H9 (cell line): ENCODE measurements around the gene ZNF20. TPM values are rescaled to one million over a fixed set of nuclear protein-coding genes. Genes with fewer than 3 reads are reported as not detected.
"Not testable (repeated sequence)": the region's sequence is repeated elsewhere in the genome, so short reads cannot be mapped to it uniquely, and the experiment has no call there.

Experiments
- DNase-seq: peaks from one replicate; pipeline ENCODE4 v3.0.0-alpha.2; 2017
- H2AFZ ChIP-seq: one replicate; pipeline ENCODE4 v1.6.1; 2013; ENCODE audit warnings: mild to moderate bottlenecking, low read length, control low read depth, moderate library complexity
- H2AK5ac ChIP-seq: 2 replicates; pipeline ENCODE4 v1.6.1; 2013; ENCODE audit warnings: low read length, control low read depth, mixed read lengths; ENCODE audit not compliant: insufficient read length
- H2BK120ac ChIP-seq: one replicate; pipeline ENCODE4 v1.6.1; 2013; ENCODE audit warnings: low read depth, mild to moderate bottlenecking, low read length, control low read depth, inconsistent platforms; ENCODE audit not compliant: poor library complexity, severe bottlenecking
- H2BK12ac ChIP-seq: 2 replicates; pipeline ENCODE4 v1.6.1; 2013; ENCODE audit warnings: low read length, control low read depth, mixed read lengths, low read depth; ENCODE audit not compliant: insufficient read length
- H2BK15ac ChIP-seq: 2 replicates; pipeline ENCODE4 v1.6.1; 2013; ENCODE audit warnings: low read depth, low read length, control low read depth
- H2BK20ac ChIP-seq: one replicate; pipeline ENCODE4 v1.6.1; 2013; ENCODE audit warnings: low read depth, mild to moderate bottlenecking, low read length, control low read depth, inconsistent platforms; ENCODE audit not compliant: poor library complexity, severe bottlenecking
- H2BK5ac ChIP-seq: 2 replicates; pipeline ENCODE4 v1.6.1; 2013; ENCODE audit warnings: low read length, control low read depth, mixed read lengths; ENCODE audit not compliant: insufficient read length
- H3K14ac ChIP-seq: 2 replicates; pipeline ENCODE4 v1.6.1; 2013; ENCODE audit warnings: low read length, control low read depth; ENCODE audit not compliant: insufficient read depth
- H3K18ac ChIP-seq: 2 replicates; pipeline ENCODE4 v1.6.1; 2013; ENCODE audit warnings: low read depth, mild to moderate bottlenecking, mixed read lengths, low read length, control low read depth; ENCODE audit not compliant: insufficient read length
- H3K23ac ChIP-seq: 2 replicates; pipeline ENCODE4 v1.6.1; 2013; ENCODE audit warnings: low read length, control low read depth, mixed read lengths, low read depth; ENCODE audit not compliant: insufficient read length
- H3K23me2 ChIP-seq: 2 replicates; pipeline ENCODE4 v1.6.1; 2013; ENCODE audit warnings: low read depth, mild to moderate bottlenecking, mixed read lengths, low read length, control low read depth; ENCODE audit not compliant: insufficient read length, poor library complexity, severe bottlenecking
- H3K27ac ChIP-seq: 2 replicates; pipeline ENCODE4 v1.5.1; 2013; ENCODE audit warnings: low read length, control low read depth, mixed read lengths, low read depth; ENCODE audit not compliant: insufficient read length
- H3K27me3 ChIP-seq: 2 replicates; pipeline ENCODE4 v1.6.1; 2013; ENCODE audit warnings: low read length, control low read depth, inconsistent platforms; ENCODE audit not compliant: insufficient read depth
- H3K4ac ChIP-seq: 2 replicates; pipeline ENCODE4 v1.6.1; 2013; ENCODE audit warnings: low read depth, mild to moderate bottlenecking, control low read depth, inconsistent platforms, low read length, moderate library complexity
- H3K4me1 ChIP-seq: 2 replicates; pipeline ENCODE4 v1.6.1; 2013; ENCODE audit warnings: low read length, control low read depth, inconsistent platforms; ENCODE audit not compliant: insufficient read depth
- H3K4me2 ChIP-seq: 2 replicates; pipeline ENCODE4 v1.6.1; 2013; ENCODE audit warnings: low read length, control low read depth, mixed read lengths; ENCODE audit not compliant: insufficient read length, insufficient read depth
- H3K56ac ChIP-seq: 2 replicates; pipeline ENCODE4 v1.6.1; 2013; ENCODE audit warnings: low read depth, mild to moderate bottlenecking, mixed read lengths, low read length, control low read depth; ENCODE audit not compliant: insufficient read length
- H3K79me1 ChIP-seq: 2 replicates; pipeline ENCODE4 v1.6.1; 2013; ENCODE audit warnings: low read depth, mild to moderate bottlenecking, moderate library complexity, low read length, control low read depth, inconsistent platforms; ENCODE audit not compliant: insufficient read depth, poor library complexity, severe bottlenecking
- H3K79me2 ChIP-seq: 2 replicates; pipeline ENCODE4 v1.6.1; 2013; ENCODE audit warnings: low read length, control low read depth, inconsistent platforms; ENCODE audit not compliant: insufficient read depth
- H3K9ac ChIP-seq: 2 replicates; pipeline ENCODE4 v1.6.1; 2013; ENCODE audit warnings: low read length, control low read depth, mixed read lengths; ENCODE audit not compliant: insufficient read length; ENCODE audit errors: extremely low read depth
- H3K9me3 ChIP-seq: one replicate; pipeline ENCODE4 v1.6.1; 2013; ENCODE audit warnings: low read depth, low read length, inconsistent platforms; ENCODE audit not compliant: control insufficient read depth
- H3T11ph ChIP-seq: one replicate; pipeline ENCODE4 v1.6.1; 2013; ENCODE audit warnings: mild to moderate bottlenecking, low read length, control low read depth, inconsistent platforms
- H4K20me1 ChIP-seq: one replicate; pipeline ENCODE4 v1.6.1; 2013; ENCODE audit not compliant: control insufficient read depth, insufficient read length, insufficient read depth
- H4K5ac ChIP-seq: 2 replicates; pipeline ENCODE4 v1.6.1; 2013; ENCODE audit warnings: low read depth, mild to moderate bottlenecking, mixed read lengths, low read length, control low read depth; ENCODE audit not compliant: insufficient read length
- H4K8ac ChIP-seq: replicated peaks from 2 replicates; pipeline ENCODE4 v1.6.1; 2013; ENCODE audit warnings: low read length, control low read depth, mixed read lengths, low read depth; ENCODE audit not compliant: insufficient read length
- H4K91ac ChIP-seq: 2 replicates; pipeline ENCODE4 v1.6.1; 2013; ENCODE audit warnings: low read depth, mild to moderate bottlenecking, moderate library complexity, mixed read lengths, low read length, control low read depth; ENCODE audit not compliant: insufficient read length
- H3K27ac Mint-ChIP-seq, 3 experiments: 2 replicates in 2 of 3; 3 replicates in 1 of 3; pipeline ENCODE4 v1.8.0; 2020 to 2021; ENCODE audit warnings: mixed read lengths in 3 of 3, mild to moderate bottlenecking in 1 of 3, moderate library complexity in 1 of 3
- H3K27me3 Mint-ChIP-seq: 2 replicates; pipeline ENCODE4 v1.8.0; 2021; ENCODE audit warnings: low read depth, mild to moderate bottlenecking, moderate library complexity, mixed read lengths
- H3K36me3 Mint-ChIP-seq, 3 experiments: 2 replicates in 2 of 3; 3 replicates in 1 of 3; pipeline ENCODE4 v1.8.0; 2020 to 2021; ENCODE audit warnings: low read depth in 3 of 3, mixed read lengths in 3 of 3; ENCODE audit not compliant: insufficient read depth in 1 of 3
- H3K4me1 Mint-ChIP-seq, 2 experiments: 2 replicates each; pipeline ENCODE4 v1.8.0; 2020; ENCODE audit warnings: mixed read lengths in 2 of 2
- H3K4me3 Mint-ChIP-seq, 2 experiments: 2 replicates in 1 of 2; 3 replicates in 1 of 2; pipeline ENCODE4 v1.8.0; 2020 to 2021; ENCODE audit warnings: mild to moderate bottlenecking in 2 of 2, mixed read lengths in 2 of 2, moderate library complexity in 1 of 2
- H3K9me3 Mint-ChIP-seq, 2 experiments: 2 replicates in 1 of 2; 3 replicates in 1 of 2; pipeline ENCODE4 v1.8.0; 2020; ENCODE audit warnings: mild to moderate bottlenecking in 2 of 2, mixed read lengths in 2 of 2, moderate library complexity in 1 of 2
- WGBS: extraction: QIAGEN DNeasy Blood & Tissue Kit; methylation state at CpG from one replicate; pipeline ENCODE4 v1.1.7; 2013; ENCODE audit warnings: missing lambda C conversion rate, low lambda C conversion rate, mixed read lengths; ENCODE audit not compliant: insufficient read length; ENCODE audit errors: extremely low coverage; 5-methylcytosine and 5-hydroxymethylcytosine counted together
- total RNA-seq: library from RNA; stranded (reverse); gene quantifications from 2 replicates; pipeline ENCODE4 v1.2.1, GENCODE V29; 2021
- TF ChIP-seq, protein P1 (sequence below): fragments of 200-600 bp; sonication (generic); conservative IDR thresholded peaks from 3 replicates; pipeline ENCODE4 v1.8.0; 2021; ENCODE audit warnings: antibody characterized with exemption, mild to moderate bottlenecking

ZNF20 gene
- total RNA-seq, 1 experiment from 2014 or later = 5.6 TPM

DNA sequence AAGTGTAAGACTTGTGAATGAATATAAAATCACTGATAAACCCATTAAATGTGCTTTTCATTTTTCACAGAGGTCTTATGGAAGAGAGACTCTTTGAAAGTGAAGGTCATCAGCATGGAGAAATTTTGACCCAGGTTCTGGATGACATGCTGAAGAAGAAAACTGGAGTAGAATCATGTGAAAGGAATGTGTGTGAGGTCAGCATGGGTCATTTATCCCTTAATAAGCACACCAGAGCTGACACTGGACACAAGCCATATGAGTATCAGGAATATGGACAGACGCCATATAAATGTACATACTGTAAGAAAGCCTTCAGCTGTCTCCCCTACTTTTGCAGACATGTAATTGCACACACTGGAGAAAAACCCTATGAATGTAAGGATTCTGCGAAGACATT lies 29.0 kb downstream of the ZNF20 start:
- Histone ChIP-seq H3T11ph (no peak overlapping the region), H3K4me2 (no peak overlapping the region), H3K4ac (no peak overlapping the region), H2AFZ (no peak overlapping the region), H3K14ac (no peak overlapping the region), H4K8ac (no peak overlapping the region), H2BK120ac (no peak overlapping the region), H2BK12ac (no peak overlapping the region), H3K4me1 (no peaks in the 10 kb centered on the region), H2BK20ac (no peak overlapping the region), H3K27me3 (no peaks in the 10 kb centered on the region), H3K18ac (no peak overlapping the region), H2AK5ac (no peak overlapping the region), H3K56ac (no peak overlapping the region), H3K9me3 (peaks cover 59% of the 10 kb centered on the region), H2BK15ac (no peak overlapping the region), H2BK5ac (no peak overlapping the region), H3K27ac (no peak overlapping the region), H3K79me1 (peaks cover 3% of the 10 kb centered on the region), H3K9ac (no peak overlapping the region), H4K91ac (no peak overlapping the region), H4K20me1 (no peaks in the 10 kb centered on the region), H3K79me2 (no peaks in the 10 kb centered on the region), H4K5ac (no peak overlapping the region), H3K23me2 (no peaks in the 10 kb centered on the region), H3K23ac (no peak overlapping the region)
- Mint-ChIP-seq H3K4me3 (no peak overlapping the region), H3K9me3 (peaks cover 81 to 83% of the 10 kb centered on the region in 2 experiments), H3K36me3 (peaks cover 79 to 86% (median 86%) of the 10 kb centered on the region in 3 experiments), H3K27me3 (peaks cover 3% of the 10 kb centered on the region; the same call in 1 of the 2 replicates), H3K27ac (no peak overlapping the region), H3K4me1 (no peaks in the 10 kb centered on the region)
- whole genome bisulfite sequencing = no CpG with 5 or more reads among the region's 2 CpGs
- DNase-seq = no peak
- TF ChIP-seq, protein P1, sequence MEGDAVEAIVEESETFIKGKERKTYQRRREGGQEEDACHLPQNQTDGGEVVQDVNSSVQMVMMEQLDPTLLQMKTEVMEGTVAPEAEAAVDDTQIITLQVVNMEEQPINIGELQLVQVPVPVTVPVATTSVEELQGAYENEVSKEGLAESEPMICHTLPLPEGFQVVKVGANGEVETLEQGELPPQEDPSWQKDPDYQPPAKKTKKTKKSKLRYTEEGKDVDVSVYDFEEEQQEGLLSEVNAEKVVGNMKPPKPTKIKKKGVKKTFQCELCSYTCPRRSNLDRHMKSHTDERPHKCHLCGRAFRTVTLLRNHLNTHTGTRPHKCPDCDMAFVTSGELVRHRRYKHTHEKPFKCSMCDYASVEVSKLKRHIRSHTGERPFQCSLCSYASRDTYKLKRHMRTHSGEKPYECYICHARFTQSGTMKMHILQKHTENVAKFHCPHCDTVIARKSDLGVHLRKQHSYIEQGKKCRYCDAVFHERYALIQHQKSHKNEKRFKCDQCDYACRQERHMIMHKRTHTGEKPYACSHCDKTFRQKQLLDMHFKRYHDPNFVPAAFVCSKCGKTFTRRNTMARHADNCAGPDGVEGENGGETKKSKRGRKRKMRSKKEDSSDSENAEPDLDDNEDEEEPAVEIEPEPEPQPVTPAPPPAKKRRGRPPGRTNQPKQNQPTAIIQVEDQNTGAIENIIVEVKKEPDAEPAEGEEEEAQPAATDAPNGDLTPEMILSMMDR = no peak

DNA sequence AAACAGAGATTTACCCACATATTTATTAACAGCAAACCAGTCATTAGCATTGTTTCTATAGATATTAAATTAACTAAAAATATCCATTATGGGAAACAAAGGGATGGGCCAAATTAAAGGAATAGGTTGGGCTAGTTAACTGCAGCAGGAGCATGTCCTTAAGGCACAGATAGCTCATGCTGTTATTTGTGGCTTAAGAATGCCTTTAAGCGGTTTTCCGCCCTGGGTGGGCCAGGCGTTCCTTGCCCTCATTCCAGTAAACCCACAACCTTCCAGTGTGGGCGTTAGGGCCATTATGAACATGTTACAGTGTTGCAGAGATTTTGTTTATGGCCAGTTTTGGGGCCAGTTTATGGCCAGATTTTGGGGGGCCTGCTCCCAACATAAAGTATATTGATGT lies 36.2 kb downstream of the ZNF20 start:
- not testable (repeated sequence) for H3K79me2 ChIP-seq
- peaks cover 19% of the 10 kb centered on the region for H3K9me3 ChIP-seq
- peaks cover 54 to 75% of the 10 kb centered on the region in 2 experiments for H3K9me3 Mint-ChIP-seq

More for the DNA sequence above, 36.2 kb downstream of the ZNF20 start:
- H3K79me1 ChIP-seq, H3K4me3 Mint-ChIP-seq, H3K9ac ChIP-seq, DNase-seq, H2AK5ac ChIP-seq, H4K5ac ChIP-seq, H3K27me3 Mint-ChIP-seq, H3K4ac ChIP-seq, H3K23me2 ChIP-seq, H3K18ac ChIP-seq, H2BK15ac ChIP-seq, H3K4me1 Mint-ChIP-seq, H2BK5ac ChIP-seq, H3K56ac ChIP-seq, H3K14ac ChIP-seq, H3K27ac ChIP-seq, H3T11ph ChIP-seq, H3K23ac ChIP-seq, H2AFZ ChIP-seq, H2BK120ac ChIP-seq, H3K4me2 ChIP-seq, H3K27me3 ChIP-seq, H2BK20ac ChIP-seq, H4K20me1 ChIP-seq, H4K8ac ChIP-seq, H2BK12ac ChIP-seq, H4K91ac ChIP-seq, H3K27ac Mint-ChIP-seq, H3K4me1 ChIP-seq: not testable (repeated sequence)
- peaks cover 69 to 73% (median 72%) of the 10 kb centered on the region in 3 experiments for H3K36me3 Mint-ChIP-seq
- no CpG with 5 or more reads among the region's 4 CpGs for WGBS
